Neural cell (in vitro differentiated cells): ENCODE results near the gene KIF22. TPM values are rescaled to one million over a fixed set of nuclear protein-coding genes. Genes with fewer than 3 reads are reported as not detected.

Source experiments
- H2AFZ ChIP-seq: fragments of 200-600, 300-800 bp; sonication (generic), shearing (Covaris generic); 2 replicates; pipeline ENCODE4 v1.6.0; 2014; ENCODE audit warnings: low read depth, mild to moderate bottlenecking, antibody characterized with exemption, low read length, moderate library complexity
- H3F3A ChIP-seq: fragments of 200-600 bp; shearing (Covaris generic); 2 replicates; pipeline ENCODE4 v1.6.1; 2016; ENCODE audit warnings: mild to moderate bottlenecking, moderate library complexity, mixed read lengths, antibody characterized with exemption, low read length; ENCODE audit not compliant: insufficient read depth, poor library complexity, severe bottlenecking
- H3K27ac ChIP-seq: fragments of 200-600, 300-800 bp; sonication (generic), shearing (Covaris generic); 2 replicates; pipeline ENCODE4 v1.5.1; 2014; ENCODE audit warnings: mild to moderate bottlenecking, low read length, moderate library complexity
- H3K27me3 ChIP-seq: fragments of 300-800, 200-600 bp; sonication (generic), shearing (Covaris generic); 2 replicates; pipeline ENCODE4 v1.6.0; 2014; ENCODE audit warnings: mild to moderate bottlenecking, low read depth, low read length, moderate library complexity; ENCODE audit not compliant: insufficient read depth
- H3K36me3 ChIP-seq: fragments of 300-800, 200-600 bp; sonication (generic), shearing (Covaris generic); 2 replicates; pipeline ENCODE4 v1.5.1; 2014; ENCODE audit warnings: mild to moderate bottlenecking, antibody characterized with exemption, low read length, moderate library complexity; ENCODE audit not compliant: insufficient read depth
- H3K4me2 ChIP-seq: fragments of 300-800, 200-600 bp; sonication (generic), shearing (Covaris generic); 2 replicates; pipeline ENCODE4 v1.6.0; 2014; ENCODE audit warnings: mild to moderate bottlenecking, low read length
- H3K4me3 ChIP-seq: fragments of 300-800, 200-600 bp; sonication (generic), shearing (Covaris generic); 2 replicates; pipeline ENCODE4 v1.5.1; 2014; ENCODE audit warnings: mild to moderate bottlenecking, low read length, moderate library complexity
- H3K79me2 ChIP-seq: fragments of 200-600 bp; shearing (Covaris generic); replicated peaks from 2 replicates; pipeline ENCODE4 v1.6.0; 2014; ENCODE audit warnings: mild to moderate bottlenecking, low read length, moderate library complexity; ENCODE audit not compliant: insufficient read depth
- H3K9ac ChIP-seq: fragments of 300-800, 200-600 bp; sonication (generic), shearing (Covaris generic); 2 replicates; pipeline ENCODE4 v1.6.1; 2016; ENCODE audit warnings: mild to moderate bottlenecking, low read length, mixed read lengths
- H3K9me2 ChIP-seq: fragments of 200-600 bp; shearing (Covaris generic); 2 replicates; pipeline ENCODE4 v1.6.1; 2016; ENCODE audit warnings: mild to moderate bottlenecking, low read length, mixed read lengths; ENCODE audit not compliant: insufficient read depth
- H3K9me3 ChIP-seq: fragments of 200-600, 300-800 bp; sonication (generic), shearing (Covaris generic); 2 replicates; pipeline ENCODE4 v1.6.1; 2016; ENCODE audit warnings: mild to moderate bottlenecking, mixed run types, low read length, moderate library complexity, mixed read lengths
- H4K20me1 ChIP-seq: fragments of 200-600 bp; shearing (Covaris generic); 2 replicates; pipeline ENCODE4 v1.6.1; 2016; ENCODE audit warnings: mild to moderate bottlenecking, mixed run types; ENCODE audit not compliant: insufficient read depth
- EP300 ChIP-seq: fragments of 450-650 bp; conservative IDR thresholded peaks from 2 replicates; pipeline ENCODE4 v1.6.1; 2014; ENCODE audit warnings: antibody characterized with exemption, mild to moderate bottlenecking, moderate library complexity; ENCODE audit not compliant: poor library complexity, severe bottlenecking
- EZH2 ChIP-seq: fragments of 200-600, 300-800 bp; shearing (Covaris generic), sonication (generic); IDR thresholded peaks from 2 replicates; pipeline ENCODE4 v1.6.1; 2014; ENCODE audit warnings: antibody characterized with exemption, low read length, borderline replicate concordance, mild to moderate bottlenecking; ENCODE audit not compliant: insufficient read depth, poor library complexity, severe bottlenecking
- MXI1 ChIP-seq: fragments of 450-650 bp; conservative IDR thresholded peaks from 2 replicates; pipeline ENCODE4 v1.6.1; 2014; ENCODE audit warnings: antibody characterized with exemption, mild to moderate bottlenecking; ENCODE audit not compliant: poor library complexity, severe bottlenecking
- POLR2AphosphoS5 ChIP-seq: IDR thresholded peaks from 2 replicates; pipeline ENCODE4 v1.6.1; 2012
- RAD21 ChIP-seq: fragments of 450-650 bp; conservative IDR thresholded peaks from 2 replicates; pipeline ENCODE4 v1.6.1; 2014; ENCODE audit warnings: antibody characterized with exemption, mild to moderate bottlenecking, moderate library complexity
- REST ChIP-seq: IDR thresholded peaks from 2 replicates; pipeline ENCODE4 v1.6.1; 2012; ENCODE audit warnings: borderline replicate concordance
- SMC3 ChIP-seq: fragments of 450-650 bp; conservative IDR thresholded peaks from 2 replicates; pipeline ENCODE4 v1.6.1; 2014; ENCODE audit warnings: antibody characterized with exemption, mild to moderate bottlenecking, moderate library complexity; ENCODE audit not compliant: poor library complexity
- TAF1 ChIP-seq: IDR thresholded peaks from 2 replicates; pipeline ENCODE4 v1.6.1; 2012; ENCODE audit warnings: low read depth
- polyA plus RNA-seq: library from polyadenylated mRNA; depleted of rRNA; stranded (reverse); fragments of >200 nt; gene quantifications from 2 replicates; pipeline ENCODE4 v1.2.3, GENCODE V29; 2014
- TF ChIP-seq, protein P1 (sequence below): fragments of 450-650 bp; IDR thresholded peaks from 2 replicates; pipeline ENCODE4 v1.5.1; 2014; ENCODE audit warnings: antibody characterized with exemption, mild to moderate bottlenecking, moderate library complexity; ENCODE audit not compliant: poor library complexity, severe bottlenecking

KIF22 gene
- polyA plus RNA-seq, 1 donor from 2014 or later = 81.1 TPM

DNA sequence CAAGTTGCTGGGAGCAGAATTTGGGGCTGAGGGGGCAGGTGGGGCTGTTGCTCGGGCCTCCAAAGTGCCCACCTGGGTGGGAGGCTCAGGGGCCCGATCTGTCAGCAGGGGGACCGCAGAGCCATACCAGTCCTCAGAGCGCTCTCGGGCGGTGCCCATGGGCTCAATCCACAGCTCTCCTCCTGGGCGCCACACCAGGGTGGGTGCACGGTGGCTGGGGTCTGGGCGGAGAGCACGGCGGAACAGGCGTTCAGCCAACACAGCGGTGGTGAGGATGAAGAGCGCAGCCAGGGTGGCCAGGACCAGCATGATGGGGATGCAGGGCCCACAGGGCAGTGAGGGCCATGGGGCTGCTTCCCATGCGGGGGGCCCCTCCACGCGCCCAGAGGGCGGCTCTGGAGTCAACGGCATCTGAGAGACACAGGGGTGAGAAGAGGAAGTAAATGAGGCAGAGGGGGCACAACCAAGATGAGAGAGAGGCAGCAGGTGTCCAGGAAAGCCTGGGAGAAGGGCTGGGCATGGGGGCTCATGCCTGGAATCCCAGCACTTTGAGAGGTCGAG lies 45.9 kb upstream of the KIF22 start:
- TF ChIP-seq RAD21 (no peak), EZH2 (no peak), MXI1 (no peak), TAF1 (no peak), EP300 (no peak), POLR2AphosphoS5 (no peak), SMC3 (no peak), REST (no peak)
- TF ChIP-seq, protein P1, sequence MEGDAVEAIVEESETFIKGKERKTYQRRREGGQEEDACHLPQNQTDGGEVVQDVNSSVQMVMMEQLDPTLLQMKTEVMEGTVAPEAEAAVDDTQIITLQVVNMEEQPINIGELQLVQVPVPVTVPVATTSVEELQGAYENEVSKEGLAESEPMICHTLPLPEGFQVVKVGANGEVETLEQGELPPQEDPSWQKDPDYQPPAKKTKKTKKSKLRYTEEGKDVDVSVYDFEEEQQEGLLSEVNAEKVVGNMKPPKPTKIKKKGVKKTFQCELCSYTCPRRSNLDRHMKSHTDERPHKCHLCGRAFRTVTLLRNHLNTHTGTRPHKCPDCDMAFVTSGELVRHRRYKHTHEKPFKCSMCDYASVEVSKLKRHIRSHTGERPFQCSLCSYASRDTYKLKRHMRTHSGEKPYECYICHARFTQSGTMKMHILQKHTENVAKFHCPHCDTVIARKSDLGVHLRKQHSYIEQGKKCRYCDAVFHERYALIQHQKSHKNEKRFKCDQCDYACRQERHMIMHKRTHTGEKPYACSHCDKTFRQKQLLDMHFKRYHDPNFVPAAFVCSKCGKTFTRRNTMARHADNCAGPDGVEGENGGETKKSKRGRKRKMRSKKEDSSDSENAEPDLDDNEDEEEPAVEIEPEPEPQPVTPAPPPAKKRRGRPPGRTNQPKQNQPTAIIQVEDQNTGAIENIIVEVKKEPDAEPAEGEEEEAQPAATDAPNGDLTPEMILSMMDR = no peak
- H3K4me2 ChIP-seq = no peak overlapping the region
- no peaks in the 10 kb centered on the region for H3K9me3 ChIP-seq
- H3K27ac ChIP-seq = no peak overlapping the region
- H3K9ac ChIP-seq = no peak overlapping the region
- no peaks in the 10 kb centered on the region for H3F3A ChIP-seq
- no peaks in the 10 kb centered on the region for H3K79me2 ChIP-seq
- H4K20me1 ChIP-seq = no peaks in the 10 kb centered on the region
- H3K36me3 ChIP-seq = no peaks in the 10 kb centered on the region
- H2AFZ ChIP-seq = no peak overlapping the region
- H3K9me2 ChIP-seq = no peaks in the 10 kb centered on the region
- no peaks in the 10 kb centered on the region for H3K27me3 ChIP-seq
- H3K4me3 ChIP-seq = no peak overlapping the region

GRCh38 chr16:29745121-29745852 lies 45.3 kb upstream of the KIF22 start:
- Histone ChIP-seq H3K36me3 (no peaks in the 10 kb centered on the region), H3K4me2 (no peak overlapping the region), H3K9ac (no peak overlapping the region), H3K9me3 (no peaks in the 10 kb centered on the region), H3K27me3 (no peaks in the 10 kb centered on the region), H2AFZ (no peak overlapping the region), H3K27ac (no peak overlapping the region), H3K9me2 (no peaks in the 10 kb centered on the region), H3K79me2 (no peaks in the 10 kb centered on the region), H3K4me3 (no peak overlapping the region), H3F3A (no peaks in the 10 kb centered on the region), H4K20me1 (no peaks in the 10 kb centered on the region)
- TF ChIP-seq, protein P1 = no peak
- no peak for TF ChIP-seq MXI1
- no peak for TF ChIP-seq RAD21
- TF ChIP-seq TAF1 = no peak
- no peak for TF ChIP-seq EP300
- no peak for TF ChIP-seq EZH2
- no peak for TF ChIP-seq POLR2AphosphoS5
- no peak for TF ChIP-seq REST
- no peak for TF ChIP-seq SMC3
